Hepatic stellate cell (primary cell): ENCODE data around the gene SLC26A2.

Experiments
- DNase-seq: peaks from one replicate; pipeline ENCODE4 v3.0.0; 2011; ENCODE audit warnings: low spot score

The SLC26A2 gene

DNA sequence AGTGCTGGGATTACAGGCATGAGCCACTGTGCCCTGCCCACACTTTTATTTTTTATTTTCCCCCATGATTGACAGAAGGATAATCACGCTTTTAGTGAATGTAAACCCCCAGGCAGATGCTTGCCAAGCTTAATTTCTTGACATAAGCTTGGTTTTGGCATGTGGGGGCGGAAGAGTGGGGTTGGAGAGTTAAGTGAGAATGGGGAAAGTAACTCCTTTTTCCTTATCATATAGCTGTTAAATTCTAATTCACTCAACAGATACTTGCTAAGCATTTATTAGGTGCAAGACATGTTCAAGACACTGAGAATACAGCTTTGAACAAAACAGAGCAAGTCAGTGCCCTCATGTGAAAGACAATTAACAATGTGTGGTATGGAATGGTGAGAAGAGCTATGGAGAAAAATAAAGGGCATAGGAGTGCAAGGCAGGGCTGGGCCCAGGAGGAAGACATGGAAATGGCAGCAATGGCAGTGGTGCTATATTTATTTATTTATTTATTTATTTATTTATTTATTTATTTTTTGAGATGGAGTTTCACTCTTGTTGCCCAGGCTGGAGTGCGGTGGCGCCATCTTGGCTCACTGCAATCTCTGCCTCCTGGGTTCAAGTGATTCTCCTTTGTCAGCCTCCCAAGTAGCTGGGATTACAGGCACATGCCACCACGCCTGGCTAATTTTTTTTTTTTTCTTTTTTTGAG, 2.2 kb downstream of the SLC26A2 start:
- DNase-seq, result no peak

DNA sequence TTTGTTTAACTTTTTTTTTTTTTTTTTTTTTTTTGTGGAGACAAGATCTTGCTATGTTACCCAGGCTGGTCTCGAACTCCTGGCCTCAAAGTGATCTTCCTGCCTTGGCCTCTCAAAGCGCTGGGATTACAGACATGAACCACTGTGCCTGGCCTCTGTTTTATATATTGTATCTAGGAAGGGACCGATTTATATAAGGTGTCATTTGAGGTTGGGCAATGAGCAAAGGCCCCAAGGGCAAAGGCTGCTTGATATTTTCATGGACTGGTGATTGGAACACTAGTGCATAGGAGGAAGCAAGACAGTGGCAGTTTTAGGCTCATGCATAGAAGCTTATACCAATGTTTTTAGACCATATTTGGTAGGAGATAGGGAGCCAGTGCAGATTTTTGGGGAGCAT, 3.2 kb downstream of the SLC26A2 start:
- no peak for DNase-seq

DNA sequence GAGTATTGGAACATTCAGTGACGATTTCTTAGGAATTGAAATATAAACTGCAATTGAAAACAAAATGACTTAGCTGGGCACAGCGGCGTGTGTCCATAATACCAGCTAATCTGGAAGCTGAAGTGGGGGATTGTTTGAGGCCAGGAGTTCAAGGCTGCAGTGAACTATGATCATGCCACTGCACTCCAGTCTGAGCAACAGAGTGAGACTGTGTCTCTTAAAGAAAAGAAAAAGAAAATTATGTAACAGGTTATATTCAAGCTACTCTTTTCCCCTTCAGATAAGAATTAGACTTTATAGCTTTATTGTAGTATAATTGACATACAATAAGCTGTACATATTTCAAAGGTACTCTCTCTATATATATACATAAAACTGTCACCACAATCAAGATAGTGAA, 6.4 kb downstream of the SLC26A2 start:
- no peak for DNase-seq

DNA sequence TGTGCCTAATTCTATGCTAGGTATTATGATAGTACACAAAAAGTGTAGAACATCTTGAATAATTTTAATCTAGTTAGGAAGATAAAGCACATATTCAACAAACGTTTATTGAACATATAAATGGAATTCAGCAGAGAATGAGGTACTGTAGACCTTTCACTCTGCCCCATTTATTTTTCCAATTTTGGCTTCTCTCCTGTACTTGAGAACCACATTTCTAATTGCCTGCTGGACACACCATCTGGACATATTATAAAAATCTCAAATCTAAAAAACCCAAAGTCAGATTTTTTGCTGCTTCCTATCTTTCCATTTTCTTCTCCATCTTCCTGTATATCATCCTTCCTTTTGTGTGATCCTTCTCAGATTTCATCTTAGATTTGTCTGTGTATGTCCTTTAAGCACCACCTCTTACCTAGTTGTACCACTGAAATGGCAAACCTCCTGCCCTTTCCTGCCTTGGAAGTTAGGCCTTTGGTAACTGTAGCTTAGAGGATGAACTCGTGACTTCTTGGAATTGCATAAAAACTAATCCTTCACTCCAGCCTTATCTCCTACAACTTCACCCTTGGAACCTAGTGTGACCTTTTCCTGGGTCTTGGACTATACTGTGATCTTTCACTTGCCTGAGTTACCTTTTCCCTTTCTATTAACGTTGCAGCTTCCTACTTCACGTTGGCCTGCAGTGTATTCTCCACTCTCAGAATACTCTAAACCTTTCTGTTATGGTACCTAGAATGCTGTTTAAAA, 8.8 kb downstream of the SLC26A2 start:
- no peak for DNase-seq

DNA sequence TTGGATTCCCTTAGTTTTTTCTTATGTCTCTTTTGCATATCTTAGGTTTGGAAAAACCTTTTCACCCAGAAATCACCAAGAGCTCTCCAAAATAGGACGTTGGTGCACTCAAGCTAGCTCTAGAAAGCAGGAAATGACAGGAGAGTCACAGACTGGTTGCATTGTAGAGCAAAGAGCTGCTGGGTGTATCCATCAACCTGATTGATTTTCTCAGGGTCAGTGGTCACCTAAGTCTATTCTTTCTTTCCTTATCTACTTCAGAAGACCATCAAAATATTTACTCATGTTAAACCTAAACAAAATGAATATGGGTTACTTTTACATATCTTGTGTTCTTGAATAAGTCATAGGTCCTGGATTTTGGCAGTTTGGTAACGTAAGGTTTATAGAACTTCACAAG, 14.9 kb downstream of the SLC26A2 start:
- DNase-seq, result no peak

DNA sequence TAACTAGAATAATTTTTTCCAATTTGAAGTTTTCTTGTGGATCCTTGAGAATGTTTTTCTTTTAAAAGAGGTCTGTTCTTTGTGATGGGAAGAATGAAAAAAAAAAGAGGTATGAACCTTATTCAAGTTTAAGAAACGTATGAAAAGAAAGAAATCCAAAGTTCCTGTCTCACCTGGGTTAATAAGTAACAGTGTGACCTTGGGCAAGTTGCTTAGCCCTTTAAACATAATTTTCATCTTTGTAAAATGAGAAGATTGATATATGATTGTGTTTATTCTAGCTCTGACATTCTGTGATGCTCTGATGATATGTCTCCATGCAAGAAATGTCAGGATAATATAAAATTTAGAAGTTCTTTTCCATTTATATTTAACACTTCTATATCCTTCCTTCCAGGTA, 19.3 kb downstream of the SLC26A2 start:
- DNase-seq, result no peak

DNA sequence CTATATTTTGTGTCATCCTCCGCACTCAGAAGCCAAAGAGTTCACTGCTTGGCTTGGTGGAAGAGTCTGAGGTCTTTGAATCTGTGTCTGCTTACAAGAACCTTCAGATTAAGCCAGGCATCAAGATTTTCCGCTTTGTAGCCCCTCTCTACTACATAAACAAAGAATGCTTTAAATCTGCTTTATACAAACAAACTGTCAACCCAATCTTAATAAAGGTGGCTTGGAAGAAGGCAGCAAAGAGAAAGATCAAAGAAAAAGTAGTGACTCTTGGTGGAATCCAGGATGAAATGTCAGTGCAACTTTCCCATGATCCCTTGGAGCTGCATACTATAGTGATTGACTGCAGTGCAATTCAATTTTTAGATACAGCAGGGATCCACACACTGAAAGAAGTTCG, 20.6 kb downstream of the SLC26A2 start:
- no peak for DNase-seq

DNA sequence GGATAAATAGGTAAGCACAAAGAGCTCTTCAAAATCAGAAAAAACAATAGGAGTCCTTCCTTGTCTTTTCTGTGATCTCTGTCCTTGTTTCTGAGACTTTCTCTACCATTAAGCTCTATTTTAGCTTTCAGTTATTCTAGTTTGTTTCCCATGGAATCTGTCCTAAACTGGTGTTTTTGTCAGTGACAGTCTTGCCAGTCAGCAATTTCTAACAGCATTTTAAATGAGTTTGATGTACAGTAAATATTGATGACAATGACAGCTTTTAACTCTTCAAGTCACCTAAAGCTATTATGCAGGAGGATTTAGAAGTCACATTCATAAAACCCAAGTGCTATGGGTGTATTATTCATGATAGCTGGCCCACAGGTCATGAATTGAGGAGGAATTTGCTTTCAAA, 21.9 kb downstream of the SLC26A2 start:
- DNase-seq, result no peak

DNA sequence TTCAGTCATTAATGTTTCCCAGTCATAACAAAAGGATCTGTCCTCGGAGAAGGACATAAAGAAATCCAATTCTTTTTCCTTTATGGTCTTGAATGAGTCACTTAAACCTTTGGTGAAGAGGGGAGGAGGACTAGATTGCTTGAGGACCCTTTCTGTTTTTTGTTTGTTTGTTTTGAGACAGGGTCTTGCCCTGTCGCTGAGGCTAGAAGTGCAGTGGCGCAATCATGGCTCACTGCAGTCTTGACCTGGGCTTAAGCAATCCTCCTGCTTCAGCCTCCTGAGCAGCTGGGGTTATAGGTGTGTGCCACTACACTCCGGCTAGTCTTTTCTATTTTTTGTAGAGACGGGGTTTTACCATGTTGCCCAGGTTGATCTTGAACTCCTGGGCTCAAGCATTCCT, 27.6 kb downstream of the SLC26A2 start:
- DNase-seq, result no peak

DNA sequence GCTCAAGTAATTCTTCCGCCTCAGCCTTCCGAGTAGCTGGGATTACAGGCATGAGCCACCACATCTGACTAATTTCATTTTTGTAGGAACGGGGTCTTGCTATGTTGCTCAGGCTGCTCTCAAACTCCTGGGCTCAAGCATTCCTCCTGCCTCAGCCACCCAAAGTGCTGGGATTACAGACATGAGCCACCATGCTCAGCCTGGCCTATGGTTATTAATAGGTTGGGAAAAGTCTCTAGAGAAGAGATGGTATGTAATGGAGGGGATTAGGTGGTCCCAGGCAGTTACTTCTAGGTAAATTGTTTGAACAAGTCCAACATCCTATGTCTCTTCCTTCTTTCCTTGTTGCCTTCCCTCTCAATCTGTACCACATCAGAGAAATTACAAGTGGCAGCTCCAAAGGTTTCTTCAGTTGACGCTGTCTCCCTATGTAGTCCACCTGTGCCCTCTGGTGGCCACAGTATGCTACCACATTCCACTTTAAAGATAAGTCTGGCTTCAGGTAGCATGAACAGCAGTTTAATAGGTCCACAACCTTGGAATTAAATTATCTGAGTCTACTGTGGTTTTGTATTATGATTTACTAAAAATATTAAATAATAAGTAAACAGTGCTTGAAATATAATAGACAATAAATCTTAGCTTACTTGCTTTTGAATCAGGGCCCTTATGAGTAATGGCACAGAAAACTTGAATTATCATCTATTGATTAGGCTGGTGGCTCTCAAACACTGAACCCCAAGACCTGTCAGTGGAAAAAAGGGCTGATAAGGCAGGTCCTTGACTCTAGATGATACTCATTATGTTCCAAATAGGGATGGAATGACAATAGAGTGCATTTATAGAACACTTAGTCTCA, 30.2 kb downstream of the SLC26A2 start:
- DNase-seq, result peak; percentile 52

DNA sequence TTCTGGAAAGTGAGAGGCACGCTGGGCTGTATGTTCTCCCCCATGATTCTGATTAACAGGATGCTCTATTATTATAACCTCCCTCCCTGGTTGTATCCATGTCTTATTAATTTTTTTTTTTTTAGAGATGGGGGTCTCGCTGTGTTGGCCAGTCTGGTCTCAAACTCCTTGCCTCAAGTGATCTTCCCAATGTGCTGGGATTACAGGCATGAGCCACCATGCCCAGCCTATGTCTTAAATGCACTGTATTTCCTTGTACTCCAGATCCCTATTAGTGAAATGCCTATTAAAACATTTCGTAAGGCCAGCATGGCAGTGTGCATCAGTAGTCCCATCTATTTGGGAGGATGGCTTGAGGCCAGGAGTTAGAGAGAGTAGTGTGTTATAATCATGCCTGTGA, 32.9 kb downstream of the SLC26A2 start:
- DNase-seq, result no peak

DNA sequence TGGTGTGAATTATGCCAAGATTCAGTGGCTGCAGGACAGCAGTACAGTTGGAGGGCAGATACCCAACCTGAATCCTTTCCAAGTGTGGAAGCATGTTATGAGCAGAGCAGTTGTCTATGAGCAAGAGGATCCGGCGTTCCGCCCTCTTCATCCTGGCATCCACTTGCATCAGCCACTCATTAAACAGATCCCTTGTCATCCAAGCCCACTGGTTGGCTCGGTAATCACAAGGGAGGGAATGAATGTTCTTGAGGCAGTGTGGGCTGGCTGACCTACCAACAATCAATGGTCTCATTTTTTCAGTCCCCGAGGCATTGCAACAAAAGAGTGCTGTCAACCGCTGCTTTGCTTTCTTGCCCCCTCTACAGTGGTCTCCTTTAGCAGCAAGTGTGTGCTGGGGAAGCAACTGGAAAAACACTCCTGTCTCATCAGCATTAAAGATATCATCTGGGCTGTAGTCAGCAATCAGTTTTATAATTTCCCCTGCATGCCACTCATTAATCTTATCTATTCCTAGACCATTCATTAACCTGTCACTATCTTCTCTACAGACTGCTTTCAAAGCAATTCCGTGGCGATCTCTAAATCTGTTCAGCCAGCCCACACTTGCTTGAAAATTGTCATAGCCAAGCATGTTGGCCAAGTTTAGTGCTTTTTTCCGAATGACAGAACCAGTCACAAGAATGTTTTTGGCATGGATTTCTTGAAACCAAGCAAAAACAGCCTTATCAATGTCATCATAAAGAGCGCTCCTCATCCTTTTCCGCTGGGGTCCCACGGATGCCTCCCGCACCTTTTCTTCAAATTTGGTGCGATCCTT, 35.0 kb downstream of the SLC26A2 start:
- no peak for DNase-seq

DNA sequence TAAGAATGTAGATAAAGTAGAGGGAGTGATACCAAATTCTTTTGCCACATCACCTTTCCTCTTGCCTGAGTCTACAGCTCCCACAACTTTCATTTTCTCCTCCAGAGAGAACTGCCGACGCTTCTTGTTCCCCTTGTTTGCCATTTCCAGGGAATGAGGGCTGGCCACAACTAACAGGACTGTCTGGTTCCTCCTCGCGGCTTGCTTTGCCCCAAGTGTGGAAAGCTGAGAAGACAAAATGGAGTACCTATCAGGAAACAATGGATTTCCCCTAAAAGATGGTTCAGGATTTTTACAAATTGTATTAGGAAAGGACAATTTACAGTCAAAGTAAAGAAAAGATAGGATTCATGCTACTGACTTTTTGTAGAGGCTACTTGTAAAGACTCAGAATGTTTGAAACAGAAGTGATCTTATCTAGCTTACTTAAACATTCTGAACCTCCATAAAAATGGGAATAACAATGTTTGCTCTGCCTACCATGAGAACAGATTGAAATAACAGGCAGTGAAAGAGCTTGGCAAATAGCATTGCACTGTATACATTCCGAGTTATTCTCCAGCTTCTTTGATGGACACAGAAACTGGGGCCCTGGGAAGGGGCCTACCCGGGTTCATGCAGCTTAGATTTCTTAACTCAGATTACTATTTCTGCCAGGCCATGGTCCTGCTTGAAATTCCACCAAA, 35.8 kb downstream of the SLC26A2 start:
- DNase-seq, result no peak

DNA sequence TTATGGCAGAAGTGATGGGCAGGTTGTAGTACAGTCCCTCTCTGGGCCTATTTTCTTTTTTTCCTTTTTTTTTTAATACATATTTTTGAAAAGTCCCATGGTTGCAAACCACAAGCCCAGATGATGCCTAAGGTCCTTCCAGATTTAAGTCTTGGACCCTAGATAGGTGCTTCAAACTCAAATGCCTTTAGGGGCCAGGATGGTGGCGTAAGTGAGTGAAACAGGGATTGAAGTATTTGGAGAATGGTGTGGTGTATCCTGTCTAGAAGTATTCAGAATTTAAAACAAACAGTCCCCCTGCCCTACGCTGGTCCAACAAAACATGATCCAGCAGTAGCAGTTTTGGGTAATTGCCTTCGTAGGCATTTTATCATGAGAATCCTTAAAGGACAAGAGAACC, 37.7 kb downstream of the SLC26A2 start:
- no peak for DNase-seq

DNA sequence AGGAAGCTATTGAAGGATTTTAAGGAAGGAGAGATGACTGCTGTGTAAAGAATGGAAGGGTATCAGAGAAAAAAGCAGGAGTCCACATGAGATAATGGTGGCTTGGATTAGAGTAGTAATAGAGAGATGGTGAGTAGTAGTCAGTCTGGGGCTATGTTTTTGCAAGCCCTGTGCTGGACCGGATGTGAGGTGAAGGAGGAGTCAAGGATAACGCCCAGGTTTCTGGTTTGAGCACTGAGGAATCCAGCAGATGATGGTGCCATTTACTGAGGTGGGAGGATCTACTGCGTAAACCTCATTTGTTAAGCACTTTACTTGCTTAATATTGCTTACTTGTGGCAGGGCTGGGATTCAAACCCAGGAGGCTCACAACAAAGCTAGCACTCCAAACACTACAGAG, 38.8 kb downstream of the SLC26A2 start:
- no peak for DNase-seq

DNA sequence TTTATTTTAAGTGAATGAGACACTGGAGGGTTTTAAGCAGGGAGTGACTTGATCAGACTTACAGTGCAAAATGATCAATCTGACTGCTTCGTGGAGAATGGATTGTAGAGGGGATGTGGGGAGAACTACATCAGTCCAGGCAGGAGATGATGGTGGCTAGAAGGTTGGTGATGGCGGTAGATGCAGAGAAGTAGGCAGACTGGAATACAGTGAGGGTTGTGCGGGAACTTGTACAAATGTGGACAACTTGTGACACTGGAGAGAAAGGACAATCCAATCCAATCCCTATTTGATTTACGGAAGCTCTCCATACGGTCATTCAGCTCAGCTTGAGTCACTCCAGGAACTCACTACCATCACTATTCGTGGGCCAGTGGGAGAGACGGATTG, 39.3 kb downstream of the SLC26A2 start:
- peak; percentile 47 for DNase-seq

DNA sequence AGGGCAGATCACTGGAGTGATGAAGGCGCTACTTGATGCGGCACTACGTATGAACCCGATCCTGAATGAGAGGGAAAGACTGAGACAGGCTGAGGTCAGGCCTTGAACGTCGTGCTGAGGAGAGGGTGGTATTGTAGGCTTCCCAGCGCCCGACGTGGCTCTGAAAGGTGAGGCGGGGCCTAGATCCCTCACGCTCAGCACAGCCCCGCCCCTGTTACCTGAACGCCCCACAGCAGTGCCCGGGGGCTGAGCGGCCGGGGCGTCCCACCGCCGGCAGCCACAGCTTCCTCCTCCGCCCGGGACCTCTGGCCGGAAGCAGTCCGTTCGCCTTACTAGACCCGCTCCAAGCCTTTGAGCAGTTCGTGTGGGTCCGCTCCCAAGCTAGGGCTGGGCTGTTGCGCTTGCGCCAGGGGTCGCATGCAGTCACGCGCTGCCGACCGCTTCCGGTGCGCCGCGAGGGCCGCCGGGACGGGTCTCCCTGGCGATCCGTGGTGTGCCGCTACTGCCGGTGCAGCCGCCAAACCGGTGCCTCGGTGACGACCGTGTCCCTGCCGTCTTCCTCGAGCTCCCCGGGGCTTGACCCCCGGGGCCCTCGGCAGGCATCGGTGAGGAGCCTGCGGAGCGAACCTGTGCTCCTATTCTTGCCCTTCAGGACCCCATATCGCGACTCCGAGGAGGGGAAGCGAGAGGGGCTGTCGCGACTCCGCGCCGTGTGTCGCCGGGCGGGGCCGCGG, 39.9 kb downstream of the SLC26A2 start, which contains the start of the genes HMGXB3 and TIGD6:
Gene HMGXB3 (plus strand): TSS at position 484 of the 734 bp plus-strand sequence. CDS start 4,114 bp downstream, outside the sequence.
Gene TIGD6 (minus strand): TSS at position 399 of the 734 bp plus-strand sequence. CDS start 4,306 bp downstream, outside the sequence.
- peak; percentile 95 for DNase-seq

DNA sequence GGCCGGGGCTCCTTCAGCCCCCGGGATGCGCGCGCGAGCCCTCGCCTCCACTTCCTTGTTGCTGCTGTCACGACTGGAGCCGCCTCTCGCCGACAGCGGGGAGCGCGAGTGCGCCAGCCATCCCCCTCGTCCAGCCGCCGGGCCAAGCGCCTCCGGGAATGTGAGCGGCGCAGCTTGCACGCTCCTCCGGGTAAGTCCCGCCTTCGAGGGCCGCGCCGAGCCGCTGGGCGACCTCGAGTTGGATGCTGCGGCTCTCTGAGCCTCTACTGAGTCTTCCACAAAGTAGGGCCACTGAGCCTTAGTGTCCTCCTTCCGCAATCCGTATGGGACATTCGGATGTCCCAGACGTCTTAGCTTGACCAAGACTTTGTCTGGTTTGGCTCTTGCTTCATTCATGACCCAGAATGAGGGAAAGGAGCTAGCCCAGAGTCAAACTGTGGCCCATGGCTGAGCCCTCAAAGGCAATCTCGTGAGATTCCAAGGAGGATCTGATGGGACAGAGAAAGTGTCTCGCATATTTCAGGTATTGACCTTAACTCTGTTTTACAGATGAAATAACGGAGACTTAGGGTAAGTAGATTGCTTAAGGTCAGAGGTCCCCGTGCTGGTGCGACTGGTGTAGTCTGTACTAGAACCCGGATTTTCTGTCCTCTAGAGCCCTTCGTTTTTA, 40.6 kb downstream of the SLC26A2 start:
- no peak for DNase-seq

DNA sequence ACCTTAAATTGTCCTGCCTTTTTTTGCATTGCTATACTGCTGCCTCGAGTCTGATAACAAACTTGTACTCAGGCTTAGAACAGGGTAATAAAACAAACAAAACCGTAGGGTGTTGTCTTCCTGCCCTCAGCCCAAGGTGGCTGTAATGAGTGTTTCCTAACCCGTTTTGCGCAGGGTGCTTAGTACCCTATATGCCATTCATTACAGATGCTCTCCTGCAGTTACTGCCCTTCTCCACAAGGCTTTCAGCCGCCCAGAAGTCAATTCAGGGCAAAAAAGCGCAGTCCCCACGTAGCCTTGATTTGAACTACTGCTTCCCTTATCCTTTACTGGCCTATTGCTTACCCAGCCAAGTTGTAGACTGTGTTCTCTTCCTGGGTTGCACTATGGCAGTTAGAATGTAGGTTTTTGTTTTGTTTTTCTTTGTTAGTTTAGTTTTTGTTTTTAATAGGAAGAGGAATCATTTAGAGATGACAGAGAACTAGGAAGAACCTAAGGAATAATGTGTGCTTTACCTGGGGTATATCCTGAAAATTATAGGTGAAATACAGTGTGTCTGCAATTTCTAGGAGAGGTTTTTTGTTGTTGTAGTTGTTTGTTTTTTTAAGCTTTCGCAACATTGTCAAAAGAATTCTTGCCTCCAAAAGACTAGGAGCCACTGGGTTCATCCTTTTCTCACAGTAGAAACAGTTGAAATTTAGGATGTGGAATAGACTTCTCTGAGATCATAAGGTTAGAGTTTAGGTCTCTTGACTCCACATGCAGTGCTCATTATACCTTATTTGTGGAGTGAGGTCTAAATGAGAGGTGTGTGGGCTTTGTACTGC, 41.3 kb downstream of the SLC26A2 start:
- DNase-seq, result peak; percentile 76
